HL-60 (cell line): ENCODE measurements around the gene BAIAP2.

ENCODE experiments used
- DNase-seq, 2 experiments: peaks; one replicate each; pipeline ENCODE4 v3.0.0-alpha.2; 2010 to 2020; ENCODE audit warnings: low read depth in 1 of 2, low spot score in 1 of 2
- H3K27ac ChIP-seq: fragments of 250-450 bp; sonication (Bioruptor Pico); replicated peaks from 2 replicates; pipeline ENCODE4 v1.5.1; 2020; ENCODE audit warnings: mild to moderate bottlenecking, moderate library complexity
- H3K27me3 ChIP-seq: fragments of 250-450 bp; sonication (Bioruptor Pico); 2 replicates; pipeline ENCODE4 v1.5.1; 2021; ENCODE audit warnings: mild to moderate bottlenecking, moderate library complexity; ENCODE audit not compliant: insufficient read depth, poor library complexity, severe bottlenecking
- H3K4me3 ChIP-seq: replicated peaks from 2 replicates; pipeline ENCODE4 v1.5.1; 2011; ENCODE audit warnings: mild to moderate bottlenecking, control low read depth, low read length; ENCODE audit not compliant: insufficient read depth
- GABPA ChIP-seq: IDR thresholded peaks from 2 replicates; pipeline ENCODE4 v1.6.1; 2012; ENCODE audit warnings: low read depth
- POLR2AphosphoS5 ChIP-seq: IDR thresholded peaks from 2 replicates; pipeline ENCODE4 v1.6.1; 2012; ENCODE audit warnings: low read depth
- SPI1 ChIP-seq: IDR thresholded peaks from 2 replicates; pipeline ENCODE4 v1.6.1; 2012; ENCODE audit warnings: low read depth, mild to moderate bottlenecking, borderline replicate concordance
- TF ChIP-seq, protein P1 (sequence below): IDR thresholded peaks from 2 replicates; pipeline ENCODE4 v1.6.1; 2012; ENCODE audit warnings: low read depth; ENCODE audit not compliant: insufficient replicate concordance
- TF ChIP-seq, protein P2 (sequence below): IDR thresholded peaks from one replicate; pipeline ENCODE4 v1.5.1; 2011; ENCODE audit warnings: low read length, control low read depth, inconsistent platforms; ENCODE audit not compliant: insufficient read depth

BAIAP2 gene

DNA sequence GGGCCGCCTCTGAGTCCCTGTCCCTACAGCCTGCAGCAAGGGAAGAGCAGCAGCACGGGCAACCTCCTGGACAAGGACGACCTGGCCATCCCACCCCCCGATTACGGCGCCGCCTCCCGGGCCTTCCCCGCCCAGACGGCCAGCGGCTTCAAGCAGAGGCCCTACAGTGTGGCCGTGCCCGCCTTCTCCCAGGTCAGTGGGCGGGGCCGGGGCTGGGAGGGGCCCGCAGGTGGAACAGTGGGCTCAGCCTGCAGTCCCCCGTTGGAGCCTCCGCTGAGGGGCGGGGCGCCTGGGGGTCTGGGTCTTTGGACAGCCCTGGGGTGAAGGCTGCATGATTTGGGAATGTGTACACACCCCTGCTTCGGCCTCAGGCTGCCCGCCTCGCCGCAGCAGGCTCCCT is 71.8 kb downstream of the BAIAP2 start:
- no peak overlapping the region for H3K27ac ChIP-seq
- TF ChIP-seq, protein P1, sequence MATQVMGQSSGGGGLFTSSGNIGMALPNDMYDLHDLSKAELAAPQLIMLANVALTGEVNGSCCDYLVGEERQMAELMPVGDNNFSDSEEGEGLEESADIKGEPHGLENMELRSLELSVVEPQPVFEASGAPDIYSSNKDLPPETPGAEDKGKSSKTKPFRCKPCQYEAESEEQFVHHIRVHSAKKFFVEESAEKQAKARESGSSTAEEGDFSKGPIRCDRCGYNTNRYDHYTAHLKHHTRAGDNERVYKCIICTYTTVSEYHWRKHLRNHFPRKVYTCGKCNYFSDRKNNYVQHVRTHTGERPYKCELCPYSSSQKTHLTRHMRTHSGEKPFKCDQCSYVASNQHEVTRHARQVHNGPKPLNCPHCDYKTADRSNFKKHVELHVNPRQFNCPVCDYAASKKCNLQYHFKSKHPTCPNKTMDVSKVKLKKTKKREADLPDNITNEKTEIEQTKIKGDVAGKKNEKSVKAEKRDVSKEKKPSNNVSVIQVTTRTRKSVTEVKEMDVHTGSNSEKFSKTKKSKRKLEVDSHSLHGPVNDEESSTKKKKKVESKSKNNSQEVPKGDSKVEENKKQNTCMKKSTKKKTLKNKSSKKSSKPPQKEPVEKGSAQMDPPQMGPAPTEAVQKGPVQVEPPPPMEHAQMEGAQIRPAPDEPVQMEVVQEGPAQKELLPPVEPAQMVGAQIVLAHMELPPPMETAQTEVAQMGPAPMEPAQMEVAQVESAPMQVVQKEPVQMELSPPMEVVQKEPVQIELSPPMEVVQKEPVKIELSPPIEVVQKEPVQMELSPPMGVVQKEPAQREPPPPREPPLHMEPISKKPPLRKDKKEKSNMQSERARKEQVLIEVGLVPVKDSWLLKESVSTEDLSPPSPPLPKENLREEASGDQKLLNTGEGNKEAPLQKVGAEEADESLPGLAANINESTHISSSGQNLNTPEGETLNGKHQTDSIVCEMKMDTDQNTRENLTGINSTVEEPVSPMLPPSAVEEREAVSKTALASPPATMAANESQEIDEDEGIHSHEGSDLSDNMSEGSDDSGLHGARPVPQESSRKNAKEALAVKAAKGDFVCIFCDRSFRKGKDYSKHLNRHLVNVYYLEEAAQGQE = no peak
- TF ChIP-seq GABPA (no peak), SPI1 (no peak), POLR2AphosphoS5 (no peak)
- TF ChIP-seq, protein P2, sequence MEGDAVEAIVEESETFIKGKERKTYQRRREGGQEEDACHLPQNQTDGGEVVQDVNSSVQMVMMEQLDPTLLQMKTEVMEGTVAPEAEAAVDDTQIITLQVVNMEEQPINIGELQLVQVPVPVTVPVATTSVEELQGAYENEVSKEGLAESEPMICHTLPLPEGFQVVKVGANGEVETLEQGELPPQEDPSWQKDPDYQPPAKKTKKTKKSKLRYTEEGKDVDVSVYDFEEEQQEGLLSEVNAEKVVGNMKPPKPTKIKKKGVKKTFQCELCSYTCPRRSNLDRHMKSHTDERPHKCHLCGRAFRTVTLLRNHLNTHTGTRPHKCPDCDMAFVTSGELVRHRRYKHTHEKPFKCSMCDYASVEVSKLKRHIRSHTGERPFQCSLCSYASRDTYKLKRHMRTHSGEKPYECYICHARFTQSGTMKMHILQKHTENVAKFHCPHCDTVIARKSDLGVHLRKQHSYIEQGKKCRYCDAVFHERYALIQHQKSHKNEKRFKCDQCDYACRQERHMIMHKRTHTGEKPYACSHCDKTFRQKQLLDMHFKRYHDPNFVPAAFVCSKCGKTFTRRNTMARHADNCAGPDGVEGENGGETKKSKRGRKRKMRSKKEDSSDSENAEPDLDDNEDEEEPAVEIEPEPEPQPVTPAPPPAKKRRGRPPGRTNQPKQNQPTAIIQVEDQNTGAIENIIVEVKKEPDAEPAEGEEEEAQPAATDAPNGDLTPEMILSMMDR = no peak
- no peaks in the 10 kb centered on the region for H3K27me3 ChIP-seq
- no peak overlapping the region for H3K4me3 ChIP-seq
- no peak for DNase-seq

DNA sequence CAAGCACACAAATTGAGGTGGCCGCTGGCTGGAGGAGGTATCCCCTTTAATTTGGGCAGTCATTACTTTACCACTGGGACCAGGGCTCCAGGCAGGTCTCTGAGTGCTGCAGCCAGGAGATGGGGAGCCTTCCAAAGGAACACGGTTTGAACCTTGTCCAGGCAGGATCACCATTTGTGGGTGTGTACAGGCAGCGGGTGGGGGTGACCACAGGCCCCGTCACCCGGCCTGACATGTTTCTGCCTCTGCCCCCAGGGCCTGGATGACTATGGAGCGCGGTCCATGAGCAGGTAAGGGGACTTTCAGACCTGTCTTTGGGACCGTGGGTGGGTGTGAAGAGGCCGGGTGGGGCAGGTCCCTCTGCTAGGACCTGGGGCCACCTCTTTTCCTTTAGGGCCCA is 73.3 kb downstream of the BAIAP2 start:
- Histone ChIP-seq H3K27me3 (no peaks in the 10 kb centered on the region), H3K4me3 (no peak overlapping the region), H3K27ac (no peak overlapping the region)
- DNase-seq = no peak
- TF ChIP-seq, protein P2 = no peak

DNA sequence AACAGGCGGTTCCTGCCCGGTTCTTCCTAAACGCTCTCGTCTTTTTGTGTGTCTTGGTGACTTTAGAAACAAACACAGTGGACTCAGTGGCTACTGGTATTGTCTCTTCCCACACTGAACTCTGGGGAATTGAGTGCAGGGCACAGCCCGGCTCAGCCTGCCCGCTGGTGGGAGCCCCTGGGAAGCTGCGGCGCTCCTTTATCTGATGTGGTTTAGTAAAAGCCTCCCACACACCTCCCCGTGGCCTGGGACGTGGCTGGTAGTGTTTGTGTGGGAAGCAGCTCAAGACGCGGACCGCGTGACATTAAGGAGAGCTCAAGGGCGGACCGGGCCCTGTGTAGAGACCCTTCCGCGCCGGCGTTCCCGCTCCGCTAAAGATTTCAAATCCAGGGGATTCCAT is 75.0 kb downstream of the BAIAP2 start:
- no peak for DNase-seq
- no peak overlapping the region for H3K4me3 ChIP-seq
- H3K27ac ChIP-seq = no peak overlapping the region
- TF ChIP-seq POLR2AphosphoS5 (no peak), GABPA (no peak), SPI1 (no peak)
- TF ChIP-seq, protein P1 = no peak
- TF ChIP-seq, protein P2 = no peak
- no peaks in the 10 kb centered on the region for H3K27me3 ChIP-seq

DNA sequence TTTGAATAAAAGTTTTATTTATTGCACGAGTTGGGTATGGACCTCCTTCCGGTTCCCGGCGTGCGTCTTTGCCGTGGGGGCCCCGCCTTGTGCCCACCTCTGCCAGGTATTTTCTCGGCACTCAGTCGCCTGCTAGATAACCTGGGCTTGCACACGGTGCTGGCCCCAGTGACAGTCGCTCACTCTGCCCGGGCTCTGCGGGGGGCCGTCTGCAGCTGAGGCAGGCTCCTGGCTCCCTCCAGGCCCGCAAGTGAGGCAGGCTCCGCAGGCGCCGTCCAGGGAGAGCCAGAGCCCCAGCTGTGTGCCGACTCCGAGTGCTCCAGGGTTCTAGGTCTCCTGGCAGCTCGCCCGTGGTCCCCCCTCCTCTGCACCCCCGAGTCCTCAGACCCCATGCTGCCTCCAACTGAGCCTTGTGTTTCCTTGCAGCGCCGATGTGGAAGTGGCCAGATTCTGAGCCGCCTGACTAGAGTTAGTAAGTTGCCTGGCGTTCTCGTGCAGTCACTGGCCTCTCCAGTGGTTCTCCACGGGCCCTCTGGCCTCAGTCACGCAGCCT is 75.6 kb downstream of the BAIAP2 start:
- H3K27ac ChIP-seq = no peak overlapping the region
- TF ChIP-seq, protein P2 = no peak
- TF ChIP-seq POLR2AphosphoS5 (no peak), GABPA (no peak), SPI1 (no peak)
- TF ChIP-seq, protein P1 = no peak
- no peaks in the 10 kb centered on the region for H3K27me3 ChIP-seq
- H3K4me3 ChIP-seq = no peak overlapping the region
- no peak for DNase-seq
